Activated naive CD8-positive, alpha-beta T cell treated with anti-CD3 and anti-CD28 coated beads, Interleukin-2, amount 10 ng/mL, durations not matched to agents 7 days and 5 days (primary cell): Measurements from ENCODE around the gene RGS6. TPM values are rescaled to one million over a fixed set of nuclear protein-coding genes. Genes with fewer than 3 reads are reported as not detected.

Source experiments
- ATAC-seq: fragments of 150-1000 bp; cut with Tn5 transposase; one replicate; pipeline ENCODE4 v1.10.0; 2021; ENCODE audit warnings: low read depth, moderate library complexity
- POLR2A ChIA-PET: fragments of 350-600 bp; sonication (Branson Sonifier 250); formaldehyde crosslinking; loops from one replicate; lab custom pipeline; 2021; ENCODE audit warnings: antibody characterized with exemption; lab: Charles Lee
- DNase-seq: peaks from one replicate; pipeline ENCODE4 v3.0.0; 2021
- H3K27ac Mint-ChIP-seq: one replicate; pipeline ENCODE4 v1.8.0; 2022; ENCODE audit warnings: mild to moderate bottlenecking, mixed read lengths
- H3K27me3 Mint-ChIP-seq: one replicate; pipeline ENCODE4 v1.8.0; 2022; ENCODE audit warnings: mild to moderate bottlenecking, moderate library complexity, mixed read lengths
- H3K36me3 Mint-ChIP-seq: one replicate; pipeline ENCODE4 v1.8.0; 2021; ENCODE audit warnings: mild to moderate bottlenecking, mixed read lengths
- H3K4me1 Mint-ChIP-seq: one replicate; pipeline ENCODE4 v1.8.0; 2021; ENCODE audit warnings: mixed read lengths
- H3K4me3 Mint-ChIP-seq: one replicate; pipeline ENCODE4 v1.8.0; 2022; ENCODE audit warnings: mild to moderate bottlenecking, moderate library complexity, mixed read lengths
- H3K9me3 Mint-ChIP-seq: one replicate; pipeline ENCODE4 v1.8.0; 2021; ENCODE audit warnings: mixed read lengths
- total RNA-seq, 2 experiments: library from RNA; stranded (reverse); gene quantifications; one replicate each; pipeline ENCODE4 v1.2.3, GENCODE V29; 2021

Gene RGS6
- total RNA-seq, 2 experiments from 2014 or later: 0.08 TPM; not detected in 1

DNA sequence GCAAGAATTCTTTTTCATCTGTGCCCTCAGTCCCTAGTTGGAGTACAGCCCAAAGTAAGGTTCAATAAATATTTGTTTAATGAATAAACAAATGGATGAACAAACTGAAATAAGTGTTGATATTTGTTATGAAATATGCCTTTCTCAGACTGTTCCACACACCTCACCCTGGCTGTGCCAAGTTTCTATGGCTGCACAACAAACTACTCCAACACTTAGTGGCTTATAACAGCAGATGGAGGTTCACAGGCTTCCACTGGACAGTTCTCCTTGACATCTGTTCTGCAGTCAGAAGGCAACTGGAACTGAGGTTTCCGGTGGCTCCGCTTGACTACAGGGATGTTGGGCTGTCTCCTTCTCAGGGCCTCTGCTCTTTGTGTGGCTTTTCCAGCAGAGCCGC is 197.1 kb downstream of the RGS6 start:
- Mint-ChIP-seq H3K27ac (no peak overlapping the region), H3K4me3 (no peak overlapping the region), H3K27me3 (peaks cover 41% of the 10 kb centered on the region), H3K4me1 (no peaks in the 10 kb centered on the region), H3K9me3 (peaks cover 1% of the 10 kb centered on the region), H3K36me3 (no peaks in the 10 kb centered on the region)
- POLR2A ChIA-PET: no interaction called here
- DNase-seq: no peak
- ATAC-seq: no peak

GRCh38 chr14:72141084-72141483 is 208.9 kb downstream of the RGS6 start:
- Mint-ChIP-seq H3K27me3 (peaks cover 8% of the 10 kb centered on the region), H3K4me3 (no peak overlapping the region), H3K9me3 (no peaks in the 10 kb centered on the region), H3K36me3 (no peaks in the 10 kb centered on the region), H3K4me1 (no peaks in the 10 kb centered on the region), H3K27ac (no peak overlapping the region)
- ATAC-seq (no peak), DNase-seq (no peak)
- POLR2A ChIA-PET: no interaction called here

DNA sequence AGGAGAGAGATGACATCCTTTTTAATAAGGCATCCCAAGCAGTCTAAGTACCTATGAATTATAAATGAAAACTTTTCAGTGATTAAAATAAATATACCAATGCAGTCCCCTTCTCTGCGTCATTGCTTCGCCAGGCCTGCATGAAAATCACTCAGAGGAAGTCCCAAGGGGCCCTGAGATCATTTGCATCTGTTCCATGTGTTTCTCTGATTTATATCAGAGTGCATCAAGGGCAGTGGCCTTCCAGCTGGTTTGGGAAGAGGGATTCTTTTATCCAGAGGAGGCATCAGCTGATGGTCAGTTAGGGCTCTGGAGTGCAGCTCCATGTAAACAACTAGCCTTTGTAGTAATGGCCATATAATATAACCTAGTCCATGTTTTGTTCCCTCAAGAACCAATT is 210.1 kb downstream of the RGS6 start:
- no peak for ATAC-seq

GRCh38 chr14:72146241-72146640 is 214.0 kb downstream of the RGS6 start:
- no peak for ATAC-seq
- peaks cover 9% of the 10 kb centered on the region for H3K27me3 Mint-ChIP-seq
- POLR2A ChIA-PET: no interaction called here
- DNase-seq: no peak
- no peaks in the 10 kb centered on the region for H3K36me3 Mint-ChIP-seq
- no peak overlapping the region for H3K4me3 Mint-ChIP-seq
- H3K4me1 Mint-ChIP-seq: no peaks in the 10 kb centered on the region
- no peak overlapping the region for H3K27ac Mint-ChIP-seq
- H3K9me3 Mint-ChIP-seq: no peaks in the 10 kb centered on the region

More for the DNA sequence above, 210.1 kb downstream of the RGS6 start:
- Mint-ChIP-seq H3K36me3 (no peaks in the 10 kb centered on the region), H3K4me1 (no peaks in the 10 kb centered on the region), H3K27me3 (peaks cover 9% of the 10 kb centered on the region), H3K4me3 (no peak overlapping the region), H3K9me3 (no peaks in the 10 kb centered on the region), H3K27ac (no peak overlapping the region)
- POLR2A ChIA-PET: no interaction called here
- DNase-seq: no peak

- POLR2A ChIA-PET: no interaction called here
- Mint-ChIP-seq H3K4me3 (no peak overlapping the region), H3K27me3 (peaks cover 7% of the 10 kb centered on the region), H3K36me3 (no peaks in the 10 kb centered on the region), H3K27ac (no peak overlapping the region), H3K4me1 (peaks cover 2% of the 10 kb centered on the region), H3K9me3 (peaks cover 8% of the 10 kb centered on the region)
- ATAC-seq (no peak), DNase-seq (no peak)
These were observed 222.6 kb downstream of the RGS6 start for GRCh38 chr14:72154645-72155378.

- H3K27me3 Mint-ChIP-seq: peaks cover 7% of the 10 kb centered on the region
- peaks cover 2% of the 10 kb centered on the region for H3K4me1 Mint-ChIP-seq
- H3K4me3 Mint-ChIP-seq: no peak overlapping the region
- POLR2A ChIA-PET: no interaction called here
- H3K27ac Mint-ChIP-seq: no peak overlapping the region
- DNase-seq (no peak), ATAC-seq (no peak)
- peaks cover 8% of the 10 kb centered on the region for H3K9me3 Mint-ChIP-seq
- H3K36me3 Mint-ChIP-seq: no peaks in the 10 kb centered on the region
These were observed 223.3 kb downstream of the RGS6 start for GRCh38 chr14:72155379-72155993.

DNA sequence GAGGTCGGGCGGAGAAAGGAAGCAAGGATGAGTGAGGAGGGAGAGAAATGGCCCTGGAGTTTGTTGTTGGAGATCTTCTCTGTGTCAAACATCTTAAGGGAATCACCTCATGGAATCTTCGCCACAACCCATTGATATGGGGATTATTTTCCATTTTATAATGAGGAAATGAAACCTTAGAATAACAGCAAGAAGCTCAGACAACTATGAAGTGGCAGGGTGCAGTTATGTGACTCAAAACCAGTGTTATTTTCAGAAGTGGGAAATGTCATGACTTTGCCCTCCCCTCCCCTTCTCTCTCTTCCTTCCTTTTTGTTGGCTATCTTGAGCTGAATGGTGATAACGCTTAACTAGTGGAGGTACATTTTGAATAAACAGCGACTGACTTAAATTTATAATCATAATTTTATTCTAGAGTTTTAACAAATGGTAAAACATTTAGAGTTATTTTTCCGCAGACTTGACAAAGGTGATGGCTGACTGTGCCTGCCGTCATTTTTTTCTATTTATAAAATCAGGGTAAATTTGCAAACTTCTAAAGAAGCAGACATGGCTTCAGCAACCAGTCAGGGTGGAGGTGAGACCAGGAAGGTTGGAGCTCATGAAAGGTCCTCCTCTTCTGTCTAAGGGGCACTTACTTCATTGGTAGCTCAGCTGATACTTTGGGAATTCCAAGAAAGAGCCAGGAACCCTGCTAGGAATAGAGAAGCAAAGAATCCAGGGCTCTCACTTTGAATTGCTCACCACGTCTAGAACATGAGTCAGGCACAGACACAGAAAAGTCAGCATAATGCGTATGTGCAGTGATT is 232.4 kb downstream of the RGS6 start:
- no peak overlapping the region for H3K27ac Mint-ChIP-seq
- no peak for ATAC-seq
- POLR2A ChIA-PET: no interaction called here
- H3K4me3 Mint-ChIP-seq: no peak overlapping the region
- peaks cover 4% of the 10 kb centered on the region for H3K27me3 Mint-ChIP-seq
- no peak for DNase-seq
- H3K36me3 Mint-ChIP-seq: no peaks in the 10 kb centered on the region
- no peaks in the 10 kb centered on the region for H3K4me1 Mint-ChIP-seq
- H3K9me3 Mint-ChIP-seq: no peaks in the 10 kb centered on the region

- Mint-ChIP-seq H3K4me1 (no peaks in the 10 kb centered on the region), H3K9me3 (no peaks in the 10 kb centered on the region), H3K27me3 (peaks cover 4% of the 10 kb centered on the region), H3K4me3 (no peak overlapping the region), H3K27ac (no peak overlapping the region), H3K36me3 (no peaks in the 10 kb centered on the region)
- ATAC-seq (no peak), DNase-seq (no peak)
- POLR2A ChIA-PET: no interaction called here
These were observed 233.0 kb downstream of the RGS6 start for GRCh38 chr14:72165229-72165698.

GRCh38 chr14:72169521-72169920 is 237.3 kb downstream of the RGS6 start:
- Mint-ChIP-seq H3K27me3 (peaks cover 4% of the 10 kb centered on the region), H3K27ac (no peak overlapping the region), H3K36me3 (no peaks in the 10 kb centered on the region), H3K4me1 (no peaks in the 10 kb centered on the region), H3K4me3 (no peak overlapping the region), H3K9me3 (no peaks in the 10 kb centered on the region)
- ATAC-seq: no peak
- no peak for DNase-seq
- POLR2A ChIA-PET: no interaction called here

- H3K36me3 Mint-ChIP-seq: no peaks in the 10 kb centered on the region
- peaks cover 4% of the 10 kb centered on the region for H3K27me3 Mint-ChIP-seq
- POLR2A ChIA-PET: no interaction called here
- DNase-seq (no peak), ATAC-seq (no peak)
- no peak overlapping the region for H3K4me3 Mint-ChIP-seq
- H3K27ac Mint-ChIP-seq: no peak overlapping the region
- H3K9me3 Mint-ChIP-seq: no peaks in the 10 kb centered on the region
- no peaks in the 10 kb centered on the region for H3K4me1 Mint-ChIP-seq
These were observed 239.8 kb downstream of the RGS6 start for GRCh38 chr14:72172049-72172448.

DNA sequence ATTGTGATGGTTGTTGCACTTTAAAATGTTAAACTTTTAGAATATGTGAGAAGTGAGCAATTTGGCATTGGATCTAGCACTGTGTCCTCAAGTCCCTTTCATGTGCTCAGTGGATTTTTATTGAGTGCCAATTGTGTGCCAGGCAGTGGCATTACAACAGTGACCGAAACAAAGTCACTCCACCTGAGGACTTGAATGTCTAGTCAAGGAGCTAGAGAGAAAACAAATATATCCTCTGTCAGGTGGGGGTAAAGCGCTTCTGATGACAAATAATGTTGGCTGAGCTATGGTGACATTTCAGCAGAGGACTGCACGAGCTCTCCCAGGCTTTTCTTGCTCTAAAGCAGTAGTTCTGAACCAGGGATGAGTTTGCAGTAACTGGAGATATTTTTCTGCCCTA is 240.4 kb downstream of the RGS6 start:
- Mint-ChIP-seq H3K4me3 (no peak overlapping the region), H3K27ac (no peak overlapping the region), H3K4me1 (no peaks in the 10 kb centered on the region), H3K9me3 (no peaks in the 10 kb centered on the region), H3K36me3 (no peaks in the 10 kb centered on the region), H3K27me3 (peaks cover 3% of the 10 kb centered on the region)
- POLR2A ChIA-PET: no interaction called here
- DNase-seq (no peak), ATAC-seq (no peak)

DNA sequence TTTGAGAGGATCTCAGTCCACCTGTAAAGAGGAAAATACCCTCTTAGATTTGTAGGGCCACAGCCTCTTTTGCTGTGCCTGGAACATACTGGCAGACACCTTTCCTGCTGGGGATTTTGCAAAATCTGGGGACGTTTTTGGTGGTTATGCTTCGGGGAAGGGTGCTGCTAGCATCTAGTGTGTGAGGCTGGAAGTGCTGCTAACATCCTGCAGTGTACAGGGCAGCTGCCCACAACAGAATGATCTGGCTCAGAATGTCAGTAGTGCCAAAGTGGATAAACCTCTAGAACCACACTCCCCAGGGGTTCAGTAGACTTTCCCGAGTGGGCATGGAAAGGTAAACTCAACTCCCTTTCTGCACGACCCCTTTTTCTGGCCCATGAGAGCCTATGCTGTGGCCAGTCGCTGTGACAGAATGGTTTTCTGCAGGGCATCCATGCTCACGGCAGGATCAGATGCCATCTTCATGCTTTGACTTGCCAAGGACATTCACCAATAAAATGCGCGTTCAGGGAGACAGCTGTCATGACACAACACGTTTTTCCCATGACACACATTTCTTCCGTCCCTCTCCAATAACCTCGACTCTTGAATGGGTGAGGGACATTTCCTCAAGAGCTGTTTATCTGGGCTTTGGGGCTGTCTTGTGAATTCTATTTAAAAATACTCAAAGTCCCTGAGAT is 240.9 kb downstream of the RGS6 start:
- ATAC-seq (no peak), DNase-seq (no peak)
- Mint-ChIP-seq H3K4me3 (no peak overlapping the region), H3K27ac (no peak overlapping the region), H3K27me3 (peaks cover 3% of the 10 kb centered on the region), H3K9me3 (no peaks in the 10 kb centered on the region), H3K4me1 (no peaks in the 10 kb centered on the region), H3K36me3 (no peaks in the 10 kb centered on the region)
- POLR2A ChIA-PET: no interaction called here

- POLR2A ChIA-PET: no interaction called here
- H3K27me3 Mint-ChIP-seq: peaks cover 6% of the 10 kb centered on the region
- H3K27ac Mint-ChIP-seq: no peak overlapping the region
- DNase-seq (no peak), ATAC-seq (no peak)
- H3K4me3 Mint-ChIP-seq: no peak overlapping the region
- H3K36me3 Mint-ChIP-seq: no peaks in the 10 kb centered on the region
- no peaks in the 10 kb centered on the region for H3K4me1 Mint-ChIP-seq
- H3K9me3 Mint-ChIP-seq: no peaks in the 10 kb centered on the region
These were observed 245.0 kb downstream of the RGS6 start for GRCh38 chr14:72177251-72177650.
